IMR-90 (cell line): ENCODE data around the gene PIP4P1.

Experiments used
- BHLHE40 ChIP-seq: fragments of 150-350 bp; IDR thresholded peaks from 2 replicates; pipeline ENCODE4 v1.6.1; 2016; ENCODE audit warnings: mild to moderate bottlenecking, low read depth, low read length
- CEBPB ChIP-seq: IDR thresholded peaks from 2 replicates; pipeline ENCODE4 v1.6.1; 2012; ENCODE audit warnings: low read depth, low read length, improper control_type of control experiment
- CHD1 ChIP-seq: IDR thresholded peaks from 2 replicates; pipeline ENCODE4 v1.6.1; 2012; ENCODE audit warnings: low read depth, low read length, improper control_type of control experiment
- MAFK ChIP-seq: IDR thresholded peaks from 2 replicates; pipeline ENCODE4 v1.6.1; 2012; ENCODE audit warnings: low read depth, low read length, improper control_type of control experiment
- MAZ ChIP-seq: IDR thresholded peaks from 2 replicates; pipeline ENCODE4 v1.6.1; 2012; ENCODE audit warnings: low read depth, mild to moderate bottlenecking, low read length, improper control_type of control experiment, moderate library complexity, borderline replicate concordance
- MXI1 ChIP-seq: IDR thresholded peaks from 2 replicates; pipeline ENCODE4 v1.6.1; 2012; ENCODE audit warnings: low read depth, mild to moderate bottlenecking, low read length, moderate library complexity, borderline replicate concordance
- NFE2L2 ChIP-seq: fragments of 150-350 bp; IDR thresholded peaks from 2 replicates; pipeline ENCODE4 v1.6.1; 2016; ENCODE audit warnings: low read depth, mild to moderate bottlenecking, low read length
- POLR2A ChIP-seq: IDR thresholded peaks from 2 replicates; pipeline ENCODE4 v1.6.1; 2012; ENCODE audit warnings: mild to moderate bottlenecking, low read depth, low read length
- RAD21 ChIP-seq: IDR thresholded peaks from 2 replicates; pipeline ENCODE4 v1.6.1; 2012; ENCODE audit warnings: low read length, improper control_type of control experiment
- RFX5 ChIP-seq: IDR thresholded peaks from 2 replicates; pipeline ENCODE4 v1.8.0; 2012; ENCODE audit warnings: low read depth, mild to moderate bottlenecking, low read length, moderate library complexity
- SMC3 ChIP-seq: fragments of 150-350 bp; IDR thresholded peaks from 2 replicates; pipeline ENCODE4 v1.6.1; 2016; ENCODE audit warnings: low read depth, mild to moderate bottlenecking, antibody characterized with exemption, low read length, moderate library complexity
- USF2 ChIP-seq: fragments of 150-350 bp; IDR thresholded peaks from 2 replicates; pipeline ENCODE4 v1.6.1; 2017; ENCODE audit warnings: mild to moderate bottlenecking, antibody characterized with exemption, low read length, low read depth
- TF ChIP-seq, protein P1 (sequence below): conservative IDR thresholded peaks from 2 replicates; pipeline ENCODE4 v1.5.1; 2012; ENCODE audit warnings: mild to moderate bottlenecking, low read depth, low read length, improper control_type of control experiment
- TF ChIP-seq, protein P2 (sequence below): fragments of 150-350 bp; IDR thresholded peaks from 2 replicates; pipeline ENCODE4 v1.6.1; 2016; ENCODE audit warnings: low read depth, mild to moderate bottlenecking, low read length, moderate library complexity, borderline replicate concordance

- TF ChIP-seq, protein P1, sequence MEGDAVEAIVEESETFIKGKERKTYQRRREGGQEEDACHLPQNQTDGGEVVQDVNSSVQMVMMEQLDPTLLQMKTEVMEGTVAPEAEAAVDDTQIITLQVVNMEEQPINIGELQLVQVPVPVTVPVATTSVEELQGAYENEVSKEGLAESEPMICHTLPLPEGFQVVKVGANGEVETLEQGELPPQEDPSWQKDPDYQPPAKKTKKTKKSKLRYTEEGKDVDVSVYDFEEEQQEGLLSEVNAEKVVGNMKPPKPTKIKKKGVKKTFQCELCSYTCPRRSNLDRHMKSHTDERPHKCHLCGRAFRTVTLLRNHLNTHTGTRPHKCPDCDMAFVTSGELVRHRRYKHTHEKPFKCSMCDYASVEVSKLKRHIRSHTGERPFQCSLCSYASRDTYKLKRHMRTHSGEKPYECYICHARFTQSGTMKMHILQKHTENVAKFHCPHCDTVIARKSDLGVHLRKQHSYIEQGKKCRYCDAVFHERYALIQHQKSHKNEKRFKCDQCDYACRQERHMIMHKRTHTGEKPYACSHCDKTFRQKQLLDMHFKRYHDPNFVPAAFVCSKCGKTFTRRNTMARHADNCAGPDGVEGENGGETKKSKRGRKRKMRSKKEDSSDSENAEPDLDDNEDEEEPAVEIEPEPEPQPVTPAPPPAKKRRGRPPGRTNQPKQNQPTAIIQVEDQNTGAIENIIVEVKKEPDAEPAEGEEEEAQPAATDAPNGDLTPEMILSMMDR, result no peak
- TF ChIP-seq BHLHE40 (no peak), RFX5 (no peak), POLR2A (no peak), MAFK (no peak), USF2 (no peak), SMC3 (no peak), CEBPB (no peak), MAZ (no peak), RAD21 (no peak), MXI1 (no peak), NFE2L2 (no peak), CHD1 (no peak)
- TF ChIP-seq, protein P2, sequence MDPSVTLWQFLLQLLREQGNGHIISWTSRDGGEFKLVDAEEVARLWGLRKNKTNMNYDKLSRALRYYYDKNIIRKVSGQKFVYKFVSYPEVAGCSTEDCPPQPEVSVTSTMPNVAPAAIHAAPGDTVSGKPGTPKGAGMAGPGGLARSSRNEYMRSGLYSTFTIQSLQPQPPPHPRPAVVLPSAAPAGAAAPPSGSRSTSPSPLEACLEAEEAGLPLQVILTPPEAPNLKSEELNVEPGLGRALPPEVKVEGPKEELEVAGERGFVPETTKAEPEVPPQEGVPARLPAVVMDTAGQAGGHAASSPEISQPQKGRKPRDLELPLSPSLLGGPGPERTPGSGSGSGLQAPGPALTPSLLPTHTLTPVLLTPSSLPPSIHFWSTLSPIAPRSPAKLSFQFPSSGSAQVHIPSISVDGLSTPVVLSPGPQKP, result no peak
These were observed 29.3 kb upstream of the PIP4P1 start for GRCh38 chr14:20490563-20490962.
